Kidney (tissue), 14 donors: Measurements from ENCODE around the gene WSCD1. TPM values are rescaled to one million over a fixed set of nuclear protein-coding genes. Genes with fewer than 3 reads are reported as not detected.

Source experiments
- DNase-seq, 5 donors: peaks; one replicate each; pipeline ENCODE4 v3.0.0-alpha.2; 2013 to 2020
- FAIRE-seq: peaks from 2 replicates; lab custom pipeline; 2012; peaks lifted over from hg19 to GRCh38; lab: Jason Lieb, UNC
- H3K27ac ChIP-seq, 2 donors: one replicate each; pipeline ENCODE4 v1.7.0; 2013; ENCODE audit warnings: low read depth in 2 of 2, low read length in 2 of 2, inconsistent platforms in 1 of 2
- H3K27me3 ChIP-seq: one replicate; pipeline ENCODE4 v1.7.1; 2013; ENCODE audit warnings: low read length, inconsistent platforms; ENCODE audit not compliant: control insufficient read depth, insufficient read depth
- H3K36me3 ChIP-seq, 3 donors: one replicate each; pipeline versions ENCODE4 v1.7.0 to v1.7.1; 2013; ENCODE audit warnings: low read length in 3 of 3, control low read depth in 1 of 3, inconsistent platforms in 1 of 3; ENCODE audit not compliant: insufficient read depth in 3 of 3, control insufficient read depth in 2 of 3
- H3K4me1 ChIP-seq, 3 donors: one replicate each; pipeline versions ENCODE4 v1.7.0 to v1.7.1; 2013; ENCODE audit warnings: low read length in 3 of 3, inconsistent platforms in 1 of 3, low read depth in 1 of 3; ENCODE audit not compliant: control insufficient read depth in 2 of 3, insufficient read depth in 2 of 3
- H3K4me3 ChIP-seq, 3 donors: one replicate each; pipeline versions ENCODE4 v1.7.0 to v1.8.1; 2013; ENCODE audit warnings: low read length in 3 of 3, control low read depth in 1 of 3, inconsistent platforms in 1 of 3
- H3K9ac ChIP-seq, 3 donors: one replicate each; pipeline versions ENCODE4 v1.7.0 to v1.7.1; 2013; ENCODE audit warnings: low read length in 3 of 3, control low read depth in 1 of 3, inconsistent platforms in 1 of 3
- H3K9me3 ChIP-seq, 3 donors: one replicate each; pipeline versions ENCODE4 v1.7.0 to v1.7.1; 2013; ENCODE audit warnings: low read length in 3 of 3, control low read depth in 1 of 3, inconsistent platforms in 1 of 3; ENCODE audit not compliant: control insufficient read depth in 2 of 3, insufficient read depth in 1 of 3
- intact Hi-C: fragments of 100-400 bp; cut with DNase I; formaldehyde crosslinking; loops from one replicate; pipeline ENCODE4 v1.11.1; 2022
- polyA plus RNA-seq: library from polyadenylated mRNA; stranded (reverse); fragments of 350-450 nt; fragmentation: Illumina TruSeq; extraction: RNeasy Lipid Tissue Mini Kit (QIAGEN cat#74804); gene quantifications from one replicate; pipeline ENCODE4 v1.2.3, GENCODE V29; 2014; ENCODE audit warnings: low read depth, low replicate concordance; ENCODE audit not compliant: insufficient read depth
- total RNA-seq: library from RNA; stranded (reverse); fragmentation: NEBNext Ultra II Directional; extraction: Animal tissue kit (Norgen Biotek cat#: 25700); gene quantifications from one replicate; pipeline ENCODE4 v1.2.1, GENCODE V29; 2021
- TF ChIP-seq, protein P1 (sequence below): IDR thresholded peaks from 3 replicates; pipeline ENCODE4 v1.5.1; 2012; ENCODE audit warnings: mild to moderate bottlenecking, moderate library complexity, borderline replicate concordance; ENCODE audit not compliant: insufficient read depth; ENCODE audit errors: extremely low read depth
- donor health status: control.
- donor health status: control.
- donor health status: control.
- donor health status: control.
- donor health status: control.
- donor health status: DM: yes; HTN: yes; CAD: no.
- donor health status: Normal renal cell carcinoma (clear cell type).

The WSCD1 gene
- total and polyA plus RNA-seq, 2 donors from 2014 or later, result 5.4 to 14.5 TPM

DNA sequence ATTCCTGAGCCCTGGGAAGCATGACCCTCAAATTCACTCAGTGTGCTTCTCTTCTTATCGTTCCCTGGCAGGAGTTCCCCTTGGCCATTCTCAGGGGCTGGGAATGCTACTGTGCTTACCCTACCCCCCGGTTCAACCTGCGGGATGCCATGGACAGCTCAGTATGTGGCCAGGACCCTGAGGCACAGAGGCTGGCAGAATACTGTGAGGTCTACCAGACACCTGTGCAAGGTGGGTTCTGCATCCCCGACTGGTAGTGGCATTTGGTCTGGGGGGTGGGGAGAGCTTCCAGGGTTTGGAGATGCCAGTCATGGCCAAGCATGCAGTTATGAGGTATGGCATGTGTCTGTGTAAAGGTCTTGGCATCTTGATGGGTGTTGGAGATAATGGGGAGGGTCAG is 39.4 kb downstream of the WSCD1 start:
- no peaks in the 10 kb centered on the region for H3K9me3 ChIP-seq
- TF ChIP-seq, protein P1, sequence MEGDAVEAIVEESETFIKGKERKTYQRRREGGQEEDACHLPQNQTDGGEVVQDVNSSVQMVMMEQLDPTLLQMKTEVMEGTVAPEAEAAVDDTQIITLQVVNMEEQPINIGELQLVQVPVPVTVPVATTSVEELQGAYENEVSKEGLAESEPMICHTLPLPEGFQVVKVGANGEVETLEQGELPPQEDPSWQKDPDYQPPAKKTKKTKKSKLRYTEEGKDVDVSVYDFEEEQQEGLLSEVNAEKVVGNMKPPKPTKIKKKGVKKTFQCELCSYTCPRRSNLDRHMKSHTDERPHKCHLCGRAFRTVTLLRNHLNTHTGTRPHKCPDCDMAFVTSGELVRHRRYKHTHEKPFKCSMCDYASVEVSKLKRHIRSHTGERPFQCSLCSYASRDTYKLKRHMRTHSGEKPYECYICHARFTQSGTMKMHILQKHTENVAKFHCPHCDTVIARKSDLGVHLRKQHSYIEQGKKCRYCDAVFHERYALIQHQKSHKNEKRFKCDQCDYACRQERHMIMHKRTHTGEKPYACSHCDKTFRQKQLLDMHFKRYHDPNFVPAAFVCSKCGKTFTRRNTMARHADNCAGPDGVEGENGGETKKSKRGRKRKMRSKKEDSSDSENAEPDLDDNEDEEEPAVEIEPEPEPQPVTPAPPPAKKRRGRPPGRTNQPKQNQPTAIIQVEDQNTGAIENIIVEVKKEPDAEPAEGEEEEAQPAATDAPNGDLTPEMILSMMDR, result no peak
- intact Hi-C loops, result no loop called here
- no peak for FAIRE-seq
- no peak overlapping the region for H3K27ac ChIP-seq
- H3K36me3 ChIP-seq, result no peaks in the 10 kb centered on the region
- DNase-seq, result no peak
- no peak overlapping the region for H3K9ac ChIP-seq
- no peaks in the 10 kb centered on the region for H3K4me1 ChIP-seq
- no peak overlapping the region for H3K4me3 ChIP-seq
- no peaks in the 10 kb centered on the region for H3K27me3 ChIP-seq

DNA sequence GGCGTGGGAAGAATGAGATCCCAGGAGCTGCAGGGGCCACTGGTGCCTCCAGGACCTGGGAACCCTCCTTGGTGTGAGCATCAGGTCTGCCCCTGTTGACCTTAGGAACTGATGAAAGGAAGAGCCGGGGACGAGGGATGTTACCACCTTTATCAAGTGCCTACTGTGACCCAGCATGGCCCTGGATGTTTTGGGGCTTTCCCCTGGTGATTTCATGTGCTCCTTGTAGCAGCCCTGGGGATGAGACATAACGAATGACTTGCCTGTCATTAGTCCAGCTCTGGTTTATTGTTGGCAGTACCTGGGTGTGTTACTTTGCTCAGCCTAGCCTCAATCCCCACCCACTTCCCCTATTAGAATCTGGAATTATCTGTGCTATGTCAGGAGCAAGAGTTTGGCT is 39.9 kb downstream of the WSCD1 start:
- no peak for FAIRE-seq
- intact Hi-C loops, result no loop called here
- Histone ChIP-seq H3K27ac (no peak overlapping the region), H3K36me3 (no peaks in the 10 kb centered on the region), H3K4me3 (no peak overlapping the region), H3K27me3 (no peaks in the 10 kb centered on the region), H3K9ac (no peak overlapping the region), H3K4me1 (no peaks in the 10 kb centered on the region), H3K9me3 (no peaks in the 10 kb centered on the region)
- TF ChIP-seq, protein P1, result no peak
- DNase-seq, result no peak

DNA sequence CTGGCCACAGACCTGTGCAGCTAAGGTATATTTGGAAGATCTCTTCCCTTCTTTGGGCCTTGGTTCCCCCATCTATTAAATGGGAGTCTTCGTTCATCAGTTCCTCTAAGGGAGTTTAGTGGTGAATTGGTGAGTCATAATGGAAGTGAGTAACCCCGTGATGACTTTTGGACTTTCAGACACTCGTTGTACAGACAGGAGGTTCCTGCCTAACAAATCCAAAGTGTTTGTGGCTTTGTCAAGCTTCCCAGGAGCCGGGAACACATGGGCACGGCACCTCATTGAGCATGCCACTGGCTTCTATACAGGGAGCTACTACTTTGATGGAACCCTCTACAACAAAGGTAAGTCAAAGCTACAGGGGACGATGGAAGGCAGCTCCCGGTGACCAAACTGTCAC is 40.4 kb downstream of the WSCD1 start:
- H3K36me3 ChIP-seq, result no peaks in the 10 kb centered on the region
- FAIRE-seq, result no peak

More for the DNA sequence above, 40.4 kb downstream of the WSCD1 start:
- H3K4me3 ChIP-seq, result no peak overlapping the region
- no peaks in the 10 kb centered on the region for H3K4me1 ChIP-seq
- H3K9me3 ChIP-seq, result no peaks in the 10 kb centered on the region
- H3K27me3 ChIP-seq, result no peaks in the 10 kb centered on the region
- H3K9ac ChIP-seq, result no peak overlapping the region
- TF ChIP-seq, protein P1, result no peak
- DNase-seq, result no peak
- intact Hi-C loops, result no loop called here
- H3K27ac ChIP-seq, result no peak overlapping the region
